CD4-positive, alpha-beta T cell treated with Interleukin-4 for 1 hour (primary cell): ENCODE data around the gene ZNG1C.
"Not testable (repeated sequence)": the region's sequence is repeated elsewhere in the genome, so short reads cannot be mapped to it uniquely, and the experiment has no call there.

Source experiments
- DNase-seq, 2 donors: peaks; one replicate each; pipeline ENCODE4 v3.0.0-alpha.2; 2020 to 2022

Gene ZNG1C

GRCh38 chr9:68343992-68344391, 102.2 kb downstream of the ZNG1C start:
- not testable (repeated sequence) for DNase-seq
